Kidney (tissue), 14 donors: ENCODE measurements around the gene CXADR. TPM values are rescaled to one million over a fixed set of nuclear protein-coding genes. Genes with fewer than 3 reads are reported as not detected.
"Not testable (repeated sequence)": the region's sequence is repeated elsewhere in the genome, so short reads cannot be mapped to it uniquely, and the experiment has no call there.

Source experiments
- DNase-seq, 5 donors: peaks; one replicate each; pipeline ENCODE4 v3.0.0-alpha.2; 2013 to 2020
- FAIRE-seq: peaks from 2 replicates; lab custom pipeline; 2012; peaks lifted over from hg19 to GRCh38; lab: Jason Lieb, UNC
- H3K27ac ChIP-seq, 2 donors: one replicate each; pipeline ENCODE4 v1.7.0; 2013; ENCODE audit warnings: low read depth in 2 of 2, low read length in 2 of 2, inconsistent platforms in 1 of 2
- H3K27me3 ChIP-seq: one replicate; pipeline ENCODE4 v1.7.1; 2013; ENCODE audit warnings: low read length, inconsistent platforms; ENCODE audit not compliant: control insufficient read depth, insufficient read depth
- H3K36me3 ChIP-seq, 3 donors: one replicate each; pipeline versions ENCODE4 v1.7.0 to v1.7.1; 2013; ENCODE audit warnings: low read length in 3 of 3, control low read depth in 1 of 3, inconsistent platforms in 1 of 3; ENCODE audit not compliant: insufficient read depth in 3 of 3, control insufficient read depth in 2 of 3
- H3K4me1 ChIP-seq, 3 donors: one replicate each; pipeline versions ENCODE4 v1.7.0 to v1.7.1; 2013; ENCODE audit warnings: low read length in 3 of 3, inconsistent platforms in 1 of 3, low read depth in 1 of 3; ENCODE audit not compliant: control insufficient read depth in 2 of 3, insufficient read depth in 2 of 3
- H3K4me3 ChIP-seq, 3 donors: one replicate each; pipeline versions ENCODE4 v1.7.0 to v1.8.1; 2013; ENCODE audit warnings: low read length in 3 of 3, control low read depth in 1 of 3, inconsistent platforms in 1 of 3
- H3K9ac ChIP-seq, 3 donors: one replicate each; pipeline versions ENCODE4 v1.7.0 to v1.7.1; 2013; ENCODE audit warnings: low read length in 3 of 3, control low read depth in 1 of 3, inconsistent platforms in 1 of 3
- H3K9me3 ChIP-seq, 3 donors: one replicate each; pipeline versions ENCODE4 v1.7.0 to v1.7.1; 2013; ENCODE audit warnings: low read length in 3 of 3, control low read depth in 1 of 3, inconsistent platforms in 1 of 3; ENCODE audit not compliant: control insufficient read depth in 2 of 3, insufficient read depth in 1 of 3
- intact Hi-C: fragments of 100-400 bp; cut with DNase I; formaldehyde crosslinking; loops from one replicate; pipeline ENCODE4 v1.11.1; 2022
- polyA plus RNA-seq: library from polyadenylated mRNA; stranded (reverse); fragments of 350-450 nt; fragmentation: Illumina TruSeq; extraction: RNeasy Lipid Tissue Mini Kit (QIAGEN cat#74804); gene quantifications from one replicate; pipeline ENCODE4 v1.2.3, GENCODE V29; 2014; ENCODE audit warnings: low read depth, low replicate concordance; ENCODE audit not compliant: insufficient read depth
- total RNA-seq: library from RNA; stranded (reverse); fragmentation: NEBNext Ultra II Directional; extraction: Animal tissue kit (Norgen Biotek cat#: 25700); gene quantifications from one replicate; pipeline ENCODE4 v1.2.1, GENCODE V29; 2021
- TF ChIP-seq, protein P1 (sequence below): IDR thresholded peaks from 3 replicates; pipeline ENCODE4 v1.5.1; 2012; ENCODE audit warnings: mild to moderate bottlenecking, moderate library complexity, borderline replicate concordance; ENCODE audit not compliant: insufficient read depth; ENCODE audit errors: extremely low read depth
- donor health status: control.
- donor health status: control.
- donor health status: control.
- donor health status: control.
- donor health status: control.
- donor health status: DM: yes; HTN: yes; CAD: no.
- donor health status: Normal renal cell carcinoma (clear cell type).

CXADR gene
- total and polyA plus RNA-seq, 2 donors from 2014 or later = 5.2 to 34.4 TPM

DNA sequence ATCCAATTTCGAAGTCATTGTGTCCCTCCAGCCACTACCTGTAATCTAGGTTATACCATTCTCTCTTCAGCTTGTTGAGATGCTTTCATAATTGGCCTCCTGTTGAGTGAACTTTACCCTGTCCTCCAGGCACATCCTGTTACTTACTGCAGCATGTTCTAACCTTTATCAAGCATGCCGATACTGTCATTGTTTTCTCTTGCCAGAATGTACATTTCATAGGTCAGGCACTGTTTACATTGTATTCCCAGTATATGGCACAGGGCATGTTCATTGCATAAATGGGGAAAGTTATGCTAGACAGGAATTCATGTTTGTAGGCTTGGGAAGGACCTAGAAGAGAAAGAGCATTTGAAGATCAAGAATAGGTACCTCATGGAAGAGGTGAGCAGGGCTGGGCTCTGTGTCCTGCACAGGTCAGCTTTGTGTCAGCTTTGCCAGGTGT lies 10.2 kb downstream of the CXADR start:
- TF ChIP-seq, protein P1, sequence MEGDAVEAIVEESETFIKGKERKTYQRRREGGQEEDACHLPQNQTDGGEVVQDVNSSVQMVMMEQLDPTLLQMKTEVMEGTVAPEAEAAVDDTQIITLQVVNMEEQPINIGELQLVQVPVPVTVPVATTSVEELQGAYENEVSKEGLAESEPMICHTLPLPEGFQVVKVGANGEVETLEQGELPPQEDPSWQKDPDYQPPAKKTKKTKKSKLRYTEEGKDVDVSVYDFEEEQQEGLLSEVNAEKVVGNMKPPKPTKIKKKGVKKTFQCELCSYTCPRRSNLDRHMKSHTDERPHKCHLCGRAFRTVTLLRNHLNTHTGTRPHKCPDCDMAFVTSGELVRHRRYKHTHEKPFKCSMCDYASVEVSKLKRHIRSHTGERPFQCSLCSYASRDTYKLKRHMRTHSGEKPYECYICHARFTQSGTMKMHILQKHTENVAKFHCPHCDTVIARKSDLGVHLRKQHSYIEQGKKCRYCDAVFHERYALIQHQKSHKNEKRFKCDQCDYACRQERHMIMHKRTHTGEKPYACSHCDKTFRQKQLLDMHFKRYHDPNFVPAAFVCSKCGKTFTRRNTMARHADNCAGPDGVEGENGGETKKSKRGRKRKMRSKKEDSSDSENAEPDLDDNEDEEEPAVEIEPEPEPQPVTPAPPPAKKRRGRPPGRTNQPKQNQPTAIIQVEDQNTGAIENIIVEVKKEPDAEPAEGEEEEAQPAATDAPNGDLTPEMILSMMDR = no peak
- H3K9ac ChIP-seq = no peak overlapping the region
- DNase-seq (no peak), FAIRE-seq (no peak)
- intact Hi-C loops = no loop called here
- no peak overlapping the region for H3K27ac ChIP-seq
- H3K4me3 ChIP-seq = no peak overlapping the region
- no peaks in the 10 kb centered on the region for H3K9me3 ChIP-seq
- no peaks in the 10 kb centered on the region for H3K36me3 ChIP-seq
- no peaks in the 10 kb centered on the region for H3K4me1 ChIP-seq
- no peaks in the 10 kb centered on the region for H3K27me3 ChIP-seq

DNA sequence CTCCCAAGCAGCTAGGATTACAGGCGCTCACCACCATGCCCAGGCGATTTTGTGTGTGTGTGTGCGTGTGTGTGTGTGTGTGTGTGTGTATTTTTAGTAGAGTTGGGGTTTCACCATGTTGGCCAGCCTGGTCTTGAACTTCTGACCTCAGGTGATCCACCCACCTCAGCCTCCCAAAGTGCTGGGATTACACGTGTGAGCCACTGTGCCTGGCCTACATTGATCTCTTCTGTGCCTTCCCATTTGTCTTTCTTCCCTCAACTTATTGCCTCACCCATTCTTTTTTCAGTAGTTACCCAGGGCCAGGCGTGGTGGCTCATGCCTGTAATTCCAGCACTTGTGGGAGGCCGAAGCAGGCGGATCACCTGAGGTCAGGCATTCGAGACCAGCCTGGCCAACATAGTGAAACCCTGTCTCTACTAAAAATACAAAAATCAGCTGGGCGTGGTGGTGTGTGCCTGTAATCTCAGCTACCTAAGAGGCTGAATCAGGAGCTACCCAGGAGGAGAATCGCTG lies 11.2 kb downstream of the CXADR start:
- DNase-seq, H3K9ac ChIP-seq, FAIRE-seq, H3K4me1 ChIP-seq, H3K4me3 ChIP-seq, H3K27me3 ChIP-seq, H3K36me3 ChIP-seq, H3K27ac ChIP-seq, intact Hi-C loops, H3K9me3 ChIP-seq: not testable (repeated sequence)

DNA sequence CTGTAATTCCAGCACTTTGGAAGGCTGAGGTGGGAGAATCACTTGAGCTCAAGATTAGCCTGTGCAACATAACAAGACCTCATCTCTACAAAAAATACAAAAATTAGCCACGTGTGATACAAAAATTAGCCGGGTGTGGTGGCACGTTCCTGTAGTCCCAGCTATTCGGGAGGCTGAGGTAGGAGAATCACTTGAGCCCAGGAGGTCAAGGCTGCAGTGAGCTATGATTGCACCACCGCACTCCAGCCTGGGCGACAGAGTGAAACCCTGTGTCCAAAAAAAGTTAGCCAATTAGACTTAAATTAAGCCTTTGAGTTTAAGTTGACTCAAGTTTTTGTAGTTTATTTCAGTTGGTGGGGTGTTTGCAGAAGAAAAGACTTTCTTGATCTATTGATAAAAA lies 11.8 kb downstream of the CXADR start:
- no peaks in the 10 kb centered on the region for H3K9me3 ChIP-seq
- H3K27me3 ChIP-seq = no peaks in the 10 kb centered on the region
- H3K36me3 ChIP-seq = no peaks in the 10 kb centered on the region
- no peak overlapping the region for H3K27ac ChIP-seq
- TF ChIP-seq, protein P1 = no peak
- no peaks in the 10 kb centered on the region for H3K4me1 ChIP-seq
- no peak for FAIRE-seq
- no peak overlapping the region for H3K9ac ChIP-seq
- no peak for DNase-seq
- intact Hi-C loops = no loop called here
- H3K4me3 ChIP-seq = no peak overlapping the region

DNA sequence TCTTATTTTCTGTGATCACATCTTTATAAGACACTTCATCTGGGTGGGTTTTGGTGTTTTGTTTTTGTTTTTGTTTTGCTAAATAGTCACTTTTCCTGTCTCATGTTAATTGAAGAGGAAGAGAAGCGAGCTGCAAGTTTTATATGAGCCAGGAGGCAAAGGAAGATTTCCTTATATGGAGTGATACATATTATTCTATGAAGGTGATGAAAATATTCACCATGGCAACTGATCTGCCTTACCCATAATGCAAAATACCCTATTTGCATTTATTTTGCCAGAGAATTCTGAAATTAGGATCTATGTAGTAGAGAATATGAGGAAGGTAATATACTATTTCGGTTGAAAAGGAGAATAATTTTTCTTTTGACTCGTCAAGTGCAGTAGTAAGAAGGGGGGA lies 13.9 kb downstream of the CXADR start:
- H3K9me3 ChIP-seq = no peaks in the 10 kb centered on the region

More for the DNA sequence above, 13.9 kb downstream of the CXADR start:
- Histone ChIP-seq H3K4me3 (no peak overlapping the region), H3K36me3 (no peaks in the 10 kb centered on the region), H3K27ac (no peak overlapping the region), H3K9ac (no peak overlapping the region), H3K4me1 (no peaks in the 10 kb centered on the region), H3K27me3 (no peaks in the 10 kb centered on the region)
- intact Hi-C loops = no loop called here
- DNase-seq (no peak), FAIRE-seq (no peak)
- TF ChIP-seq, protein P1 = no peak
